ENCODE results near the gene TMSB10. TPM values are rescaled to one million over a fixed set of nuclear protein-coding genes. Genes with fewer than 3 reads are reported as not detected.

Gene TMSB10
- total and polyA plus RNA-seq, 2 donors (not counting 1 experiment from before 2014, with no cell fraction given), result 885 to 5,410 TPM

DNA sequence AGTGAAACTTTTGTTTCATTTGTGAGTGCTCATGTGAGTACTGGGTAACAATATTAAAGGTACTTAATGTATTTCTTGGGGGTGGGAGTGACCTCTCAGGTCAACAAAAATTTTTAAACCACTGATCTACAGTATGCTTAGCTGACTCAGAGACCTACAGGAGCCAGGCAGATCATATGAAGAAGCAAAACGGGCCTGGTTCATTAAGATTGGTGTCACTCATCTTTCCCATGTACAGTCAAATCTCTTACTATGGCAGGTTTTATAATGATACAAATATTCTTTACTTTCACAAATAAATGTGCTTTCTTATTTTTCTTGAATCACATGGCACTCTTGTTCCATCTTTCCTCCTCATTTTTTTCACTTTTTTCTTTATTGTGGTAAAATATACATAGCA is 7.7 kb upstream of the TMSB10 start:
- POLR2A ChIA-PET, result interaction anchor here (0.9 to 1.4 kb wide), 5 partner anchors 9 to 28 kb away, joined by 3 to 8 read pairs (median 3); partner anchors contain the start of gene TRABD2A
- H2AFZ ChIP-seq (ENCODE audit: insufficient read depth, low read depth, low read length, poor library complexity, severe bottlenecking), result no peak overlapping the region

DNA sequence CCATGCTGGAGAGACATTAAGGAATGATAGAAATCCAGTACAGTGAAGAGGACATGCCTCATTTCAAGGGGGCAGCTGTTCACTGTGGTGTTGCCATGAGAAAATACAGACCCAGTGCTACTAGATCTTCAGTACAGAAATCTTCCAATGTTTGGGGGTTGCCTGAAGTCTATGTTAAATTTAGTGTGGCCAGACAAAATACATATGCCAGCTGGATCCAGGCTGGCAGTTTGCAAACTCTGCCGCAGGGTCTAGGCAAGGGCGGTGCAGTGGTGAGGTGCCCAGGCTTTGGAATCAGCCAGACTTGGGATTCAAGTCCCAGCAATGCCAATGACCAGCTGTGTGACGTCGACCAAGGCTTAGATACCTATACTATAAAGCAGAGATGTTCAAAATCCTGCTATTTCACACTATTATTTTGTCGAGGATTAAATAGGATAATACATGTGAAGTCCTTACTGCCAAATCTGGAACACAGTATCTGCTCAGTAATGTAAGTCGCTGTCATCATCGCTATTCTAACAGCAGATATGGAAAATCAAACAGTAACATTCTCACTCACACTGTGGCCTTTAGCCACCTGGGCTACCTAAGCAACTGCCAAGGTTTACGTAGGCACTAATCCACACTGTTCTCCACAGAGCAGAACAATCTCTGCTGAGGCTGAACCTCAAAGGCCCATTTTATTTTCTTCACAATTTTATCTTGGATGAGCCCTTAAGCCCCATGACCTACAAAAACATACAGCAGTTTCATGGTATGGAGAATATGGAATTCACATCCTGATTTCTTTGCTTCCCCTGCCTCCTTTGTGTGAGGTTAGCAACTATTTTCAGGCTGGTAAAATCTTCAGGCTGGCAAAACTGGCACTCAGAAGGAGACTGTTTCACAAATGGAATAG is 5.9 kb upstream of the TMSB10 start:
- H3K4me1 Mint-ChIP-seq, result peaks cover 66% of the 10 kb centered on the region
- peak overlapping the region; percentile 38 for H3K27ac Mint-ChIP-seq
- H3K4me3 ChIP-seq (ENCODE audit: control extremely low read depth in 1 of 5, extremely low read depth in 1 of 5, insufficient read depth in 1 of 5, low read depth in 2 of 5, low read length in 4 of 5), result no peak overlapping the region
- no peaks in the 10 kb centered on the region for H3K9me3 Mint-ChIP-seq (ENCODE audit: insufficient read depth)
- H3K4me1 ChIP-seq (ENCODE audit: control insufficient read depth in 2 of 2, insufficient read depth in 2 of 2, low read length in 2 of 2), result peaks cover 41 to 46% of the 10 kb centered on the region in 2 donors
- no peaks in the 10 kb centered on the region for H3K27me3 ChIP-seq (replicated peaks in 1 of 4; ENCODE audit: control extremely low read depth in 1 of 4, control insufficient read depth in 3 of 4, insufficient read depth in 4 of 4, low read length in 3 of 4)
- H2AFZ ChIP-seq (ENCODE audit: insufficient read depth, low read depth, low read length, poor library complexity, severe bottlenecking), result no peak overlapping the region
- H3K9ac ChIP-seq (ENCODE audit: low read length), result no peak overlapping the region
- WGBS (ENCODE audit: insufficient coverage), result 96% methylated on average over 6 of the region's 8 CpGs
- TF ChIP-seq EZH2 (IDR thresholded peaks at IDR 0.05; ENCODE audit: borderline replicate concordance, insufficient read depth, low read depth, low read length, poor library complexity, severe bottlenecking), result no peak
- TF ChIP-seq, protein P1, sequence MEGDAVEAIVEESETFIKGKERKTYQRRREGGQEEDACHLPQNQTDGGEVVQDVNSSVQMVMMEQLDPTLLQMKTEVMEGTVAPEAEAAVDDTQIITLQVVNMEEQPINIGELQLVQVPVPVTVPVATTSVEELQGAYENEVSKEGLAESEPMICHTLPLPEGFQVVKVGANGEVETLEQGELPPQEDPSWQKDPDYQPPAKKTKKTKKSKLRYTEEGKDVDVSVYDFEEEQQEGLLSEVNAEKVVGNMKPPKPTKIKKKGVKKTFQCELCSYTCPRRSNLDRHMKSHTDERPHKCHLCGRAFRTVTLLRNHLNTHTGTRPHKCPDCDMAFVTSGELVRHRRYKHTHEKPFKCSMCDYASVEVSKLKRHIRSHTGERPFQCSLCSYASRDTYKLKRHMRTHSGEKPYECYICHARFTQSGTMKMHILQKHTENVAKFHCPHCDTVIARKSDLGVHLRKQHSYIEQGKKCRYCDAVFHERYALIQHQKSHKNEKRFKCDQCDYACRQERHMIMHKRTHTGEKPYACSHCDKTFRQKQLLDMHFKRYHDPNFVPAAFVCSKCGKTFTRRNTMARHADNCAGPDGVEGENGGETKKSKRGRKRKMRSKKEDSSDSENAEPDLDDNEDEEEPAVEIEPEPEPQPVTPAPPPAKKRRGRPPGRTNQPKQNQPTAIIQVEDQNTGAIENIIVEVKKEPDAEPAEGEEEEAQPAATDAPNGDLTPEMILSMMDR (IDR thresholded peaks at IDR 0.05), result no peak
- no peak overlapping the region for H3K4me2 ChIP-seq (replicated peaks; ENCODE audit: low read depth, low read length, poor library complexity, severe bottlenecking)
- DNase-seq (no peak), ATAC-seq (ENCODE audit: low read depth) (no peak)
- H3K27ac ChIP-seq (ENCODE audit: low read length in 2 of 2), result peak overlapping the region in 1 of 2 donors; percentile 70
- no peaks in the 10 kb centered on the region for H4K20me1 ChIP-seq (ENCODE audit: control insufficient read depth, insufficient read depth, low read length, poor library complexity, severe bottlenecking)
- intact Hi-C loops (cut with micrococcal nuclease), result loop anchor here (10.0 kb wide), 1 partner anchor 1725 kb away; the partner anchor contains the start of gene RNF103
- H3K36me3 ChIP-seq (replicated peaks in 1 of 2; ENCODE audit: control extremely low read depth in 1 of 2, control insufficient read depth in 1 of 2, extremely low read depth in 1 of 2, insufficient read depth in 2 of 2, low read length in 1 of 2), result no peaks in the 10 kb centered on the region
- H3K9me3 ChIP-seq (ENCODE audit: control extremely low read depth in 1 of 3, control insufficient read depth in 2 of 3, insufficient read depth in 1 of 3, low read length in 2 of 3), result no peaks in the 10 kb centered on the region
- H3K4me3 Mint-ChIP-seq, result no peak overlapping the region
- no peaks in the 10 kb centered on the region for H3K27me3 Mint-ChIP-seq
- ChIA-PET CTCF (interaction anchor here (0.5 to 2.8 kb wide), 6 partner anchors 13 to 109 kb away, joined by 4 to 23 read pairs (median 6); no protein-coding TSS in a partner anchor), POLR2A (interaction anchor here (0.6 to 1.4 kb wide), 3 partner anchors 17 to 27 kb away, joined by 3 to 4 read pairs (median 3); no protein-coding TSS in a partner anchor)
- H3K79me2 ChIP-seq (ENCODE audit: control insufficient read depth, insufficient read depth, low read length), result peaks cover 26% of the 10 kb centered on the region

More for the DNA sequence above, 7.7 kb upstream of the TMSB10 start:
- DNase-seq (no peak), ATAC-seq (ENCODE audit: low read depth) (no peak)
- H3K27me3 ChIP-seq (replicated peaks in 1 of 4; ENCODE audit: control extremely low read depth in 1 of 4, control insufficient read depth in 3 of 4, insufficient read depth in 4 of 4, low read length in 3 of 4), result no peaks in the 10 kb centered on the region
- H3K79me2 ChIP-seq (ENCODE audit: control insufficient read depth, insufficient read depth, low read length), result peaks cover 17% of the 10 kb centered on the region
- intact Hi-C loops (cut with micrococcal nuclease), result loop anchor here (1.0 kb wide), 2 partner anchors 9 kb away; no protein-coding TSS in a partner anchor
- TF ChIP-seq EZH2 (IDR thresholded peaks at IDR 0.05; ENCODE audit: borderline replicate concordance, insufficient read depth, low read depth, low read length, poor library complexity, severe bottlenecking), result no peak
- H3K9me3 Mint-ChIP-seq (ENCODE audit: insufficient read depth), result no peaks in the 10 kb centered on the region
- CTCF ChIA-PET, result interaction anchor here (0.6 to 2.8 kb wide), 7 partner anchors 9 to 31 kb away, joined by 3 to 23 read pairs (median 5); no protein-coding TSS in a partner anchor
- H3K4me3 ChIP-seq (ENCODE audit: control extremely low read depth in 1 of 5, extremely low read depth in 1 of 5, insufficient read depth in 1 of 5, low read depth in 2 of 5, low read length in 4 of 5), result no peak overlapping the region
- H4K20me1 ChIP-seq (ENCODE audit: control insufficient read depth, insufficient read depth, low read length, poor library complexity, severe bottlenecking), result no peaks in the 10 kb centered on the region
- peak overlapping the region; percentile 33 for H3K4me2 ChIP-seq (replicated peaks; ENCODE audit: low read depth, low read length, poor library complexity, severe bottlenecking)
- peaks cover 43 to 48% of the 10 kb centered on the region in 2 donors for H3K4me1 ChIP-seq (ENCODE audit: control insufficient read depth in 2 of 2, insufficient read depth in 2 of 2, low read length in 2 of 2)
- H3K27me3 Mint-ChIP-seq, result no peaks in the 10 kb centered on the region
- no CpG with 5 or more reads among the region's 1 CpG for WGBS (ENCODE audit: insufficient coverage)
- H3K27ac Mint-ChIP-seq, result peak overlapping the region; percentile 74
- H3K4me3 Mint-ChIP-seq, result no peak overlapping the region
- no peaks in the 10 kb centered on the region for H3K9me3 ChIP-seq (ENCODE audit: control extremely low read depth in 1 of 3, control insufficient read depth in 2 of 3, insufficient read depth in 1 of 3, low read length in 2 of 3)
- no peak overlapping the region for H3K9ac ChIP-seq (ENCODE audit: low read length)
- peak overlapping the region; percentile 60 to 70 for H3K27ac ChIP-seq (ENCODE audit: low read length in 2 of 2)
- no peaks in the 10 kb centered on the region for H3K36me3 ChIP-seq (replicated peaks in 1 of 2; ENCODE audit: control extremely low read depth in 1 of 2, control insufficient read depth in 1 of 2, extremely low read depth in 1 of 2, insufficient read depth in 2 of 2, low read length in 1 of 2)
- peaks cover 63% of the 10 kb centered on the region for H3K4me1 Mint-ChIP-seq

All from B cell (primary cell).